ENCODE measurements around the gene CIB2. TPM values are rescaled to one million over a fixed set of nuclear protein-coding genes. Genes with fewer than 3 reads are reported as not detected.

The CIB2 gene
- polyA plus RNA-seq (2011; rRNA removed) = 16.4 and 21.2 TPM in 2 replicates
- 15.8 and 17.4 TPM in 2 replicates for polyA plus RNA-seq (2012; cell fraction: cytosol; rRNA removed)
- 6.4 and 7.8 TPM in 2 replicates for polyA plus RNA-seq (2012; cell fraction: nucleus; rRNA removed)
- polyA plus RNA-seq (2017; fragmentation: RNase III; extraction: RNeasy Plus Mini Kit Qiagen cat#74134 plus additional on column Dnase treatment) = 21.6 to 26.7 TPM (median 25.3 TPM) in 3 replicates
- polyA minus RNA-seq (2011; rRNA and poly(A)+ RNA removed) = 21.1 and 26.6 TPM in 2 replicates

DNA sequence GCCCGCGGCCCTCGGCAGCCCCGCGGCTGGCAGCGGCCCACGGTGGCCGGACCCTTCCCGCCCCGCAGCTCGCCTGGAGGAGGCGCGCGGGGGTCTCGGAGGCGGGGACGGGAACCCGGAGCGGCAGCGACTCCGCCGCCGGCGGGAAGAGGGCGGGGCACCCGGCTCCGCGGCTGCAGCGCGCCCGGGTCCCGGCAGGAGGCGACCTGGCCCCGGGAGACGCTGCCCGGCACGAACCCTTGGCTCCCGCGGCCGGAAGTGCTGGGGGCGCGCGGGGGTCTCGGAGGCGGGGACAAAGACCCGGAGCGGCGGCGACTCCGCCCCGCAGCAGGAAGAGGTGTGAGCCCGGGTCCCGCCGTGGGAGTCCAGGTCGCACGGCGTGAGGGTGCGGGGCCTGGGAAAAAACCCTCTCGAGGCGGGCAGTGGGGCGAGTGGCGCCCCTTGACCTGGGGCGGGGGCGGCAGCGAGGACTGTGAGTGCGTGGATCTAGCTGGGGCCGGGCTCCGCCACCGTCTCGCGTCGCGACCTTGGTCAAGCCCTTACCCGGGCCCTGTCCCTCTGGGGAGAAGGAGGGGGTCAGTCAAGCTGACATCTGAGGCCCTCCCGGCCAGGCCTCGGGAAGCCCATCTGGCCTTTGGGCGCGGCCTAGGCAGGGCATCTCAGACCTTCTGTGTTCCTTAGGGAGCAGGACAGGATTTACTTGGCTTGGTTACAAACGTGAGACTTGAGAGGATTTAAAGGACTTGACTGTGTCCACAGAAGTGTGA is at the start of gene CIB2:
Gene CIB2, minus strand, starts transcription at position 151 of the 767 bp plus-strand sequence. CDS start 230 bp downstream, outside the sequence.
- FAIRE-seq = no peak
- Histone ChIP-seq H3K4me3 (peak within 1 kb of the TSS; percentile 86), H3K4me2 (peak within 1 kb of the TSS; percentile 91), H3K4me1 (peaks cover 38% of the 10 kb centered on the region), H3K9me3 (no peaks in the 10 kb centered on the region), H3K27ac (peak within 1 kb of the TSS; percentile 91 to 94)
- under 1% methylated on average over 38 of the region's 79 CpGs for WGBS (ENCODE audit: missing lambda C conversion rate)
- peak; percentile 84 to 87 for ATAC-seq
- peak; percentile 71 to 92 for DNase-seq (ENCODE audit: low read depth in 1 of 2, low spot score in 1 of 2)
- POLR2A ChIA-PET = interaction anchor here (0.7 to 4.0 kb wide), 4 partner anchors 8 to 109 kb away, joined by 3 to 16 read pairs (median 4); partner anchors contain the start of gene IDH3A
- CTCF ChIA-PET = interaction anchor here (0.5 to 9.0 kb wide), 49 partner anchors 8 to 1883 kb away, joined by 3 to 116 read pairs (median 4); partner anchors contain the start of genes IDH3A and SKIC8
- TF ChIP-seq MAFK (IDR thresholded peaks at IDR 0.05; ENCODE audit: partially characterized antibody) (no peak), MAZ (IDR thresholded peaks at IDR 0.05; ENCODE audit: borderline replicate concordance, low read depth, low read length) (no peak), RNF2 (IDR thresholded peaks at IDR 0.05; ENCODE audit: borderline replicate concordance, low read depth) (no peak), CEBPB (IDR thresholded peaks at IDR 0.05) (no peak), KDM5A (IDR thresholded peaks at IDR 0.05) (no peak), ZC3H11A (IDR thresholded peaks at IDR 0.05) (no peak), POLR2A (IDR thresholded peaks at IDR 0.05; ENCODE audit: low read length) (peak; percentile 74), NR3C1 (IDR thresholded peaks at IDR 0.05) (no peak), EP300 (IDR thresholded peaks at IDR 0.05) (no peak), POLR2AphosphoS2 (conservative IDR thresholded peaks at IDR 0.05; ENCODE audit: low read length) (no peak), ESRRA (IDR thresholded peaks at IDR 0.05; ENCODE audit: borderline replicate concordance, low read length) (no peak), TFCP2L1 (CRISPR knock-in tag; IDR thresholded peaks at IDR 0.05) (no peak), HOXB5 (CRISPR knock-in tag; IDR thresholded peaks at IDR 0.05) (peak; percentile 60; the same call in 1 of the 2 replicates), TP53 (CRISPR knock-in tag; IDR thresholded peaks at IDR 0.05) (no peak), RAD21 (conservative IDR thresholded peaks at IDR 0.05 in 1 of 2, IDR thresholded peaks at IDR 0.05 in 1 of 2) (peak; percentile 61 to 81), HOXA7 (CRISPR knock-in tag; IDR thresholded peaks at IDR 0.05) (no peak), SMC3 (IDR thresholded peaks at IDR 0.05) (peak; percentile 84), GATA3 (IDR thresholded peaks at IDR 0.05; ENCODE audit: borderline replicate concordance) (no peak), JUNB (IDR thresholded peaks at IDR 0.05) (no peak), FOXS1 (CRISPR knock-in tag; IDR thresholded peaks at IDR 0.05) (no peak), RCOR1 (IDR thresholded peaks at IDR 0.05; ENCODE audit: low read depth, low read length) (no peak), JUN (IDR thresholded peaks at IDR 0.05) (peak; percentile 45 to 70; a peak in 3 of 5 replicates), ZNF302 (CRISPR knock-in tag; IDR thresholded peaks at IDR 0.05) (no peak), SREBF2 (IDR thresholded peaks at IDR 0.05) (no peak), PHF8 (IDR thresholded peaks at IDR 0.05; ENCODE audit: borderline replicate concordance, low read depth) (peak; percentile 92), EHF (CRISPR knock-in tag; IDR thresholded peaks at IDR 0.05) (no peak), FOSB (CRISPR knock-in tag; IDR thresholded peaks at IDR 0.05) (no peak), RARB (CRISPR knock-in tag; IDR thresholded peaks at IDR 0.05) (no peak), CHD4 (IDR thresholded peaks at IDR 0.05; ENCODE audit: borderline replicate concordance) (no peak), CHD2 (IDR thresholded peaks at IDR 0.05; ENCODE audit: low read length, partially characterized antibody) (no peak), MYC (IDR thresholded peaks at IDR 0.05; ENCODE audit: borderline replicate concordance, low read length) (no peak)
- TF ChIP-seq, protein P1, sequence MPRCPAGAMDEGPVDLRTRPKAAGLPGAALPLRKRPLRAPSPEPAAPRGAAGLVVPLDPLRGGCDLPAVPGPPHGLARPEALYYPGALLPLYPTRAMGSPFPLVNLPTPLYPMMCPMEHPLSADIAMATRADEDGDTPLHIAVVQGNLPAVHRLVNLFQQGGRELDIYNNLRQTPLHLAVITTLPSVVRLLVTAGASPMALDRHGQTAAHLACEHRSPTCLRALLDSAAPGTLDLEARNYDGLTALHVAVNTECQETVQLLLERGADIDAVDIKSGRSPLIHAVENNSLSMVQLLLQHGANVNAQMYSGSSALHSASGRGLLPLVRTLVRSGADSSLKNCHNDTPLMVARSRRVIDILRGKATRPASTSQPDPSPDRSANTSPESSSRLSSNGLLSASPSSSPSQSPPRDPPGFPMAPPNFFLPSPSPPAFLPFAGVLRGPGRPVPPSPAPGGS (IDR thresholded peaks at IDR 0.05) = peak; percentile 46; the same call in 1 of the 3 replicates
- TF ChIP-seq, protein P2, sequence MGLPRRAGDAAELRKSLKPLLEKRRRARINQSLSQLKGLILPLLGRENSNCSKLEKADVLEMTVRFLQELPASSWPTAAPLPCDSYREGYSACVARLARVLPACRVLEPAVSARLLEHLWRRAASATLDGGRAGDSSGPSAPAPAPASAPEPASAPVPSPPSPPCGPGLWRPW (IDR thresholded peaks at IDR 0.05) = no peak
- TF ChIP-seq, protein P3, sequence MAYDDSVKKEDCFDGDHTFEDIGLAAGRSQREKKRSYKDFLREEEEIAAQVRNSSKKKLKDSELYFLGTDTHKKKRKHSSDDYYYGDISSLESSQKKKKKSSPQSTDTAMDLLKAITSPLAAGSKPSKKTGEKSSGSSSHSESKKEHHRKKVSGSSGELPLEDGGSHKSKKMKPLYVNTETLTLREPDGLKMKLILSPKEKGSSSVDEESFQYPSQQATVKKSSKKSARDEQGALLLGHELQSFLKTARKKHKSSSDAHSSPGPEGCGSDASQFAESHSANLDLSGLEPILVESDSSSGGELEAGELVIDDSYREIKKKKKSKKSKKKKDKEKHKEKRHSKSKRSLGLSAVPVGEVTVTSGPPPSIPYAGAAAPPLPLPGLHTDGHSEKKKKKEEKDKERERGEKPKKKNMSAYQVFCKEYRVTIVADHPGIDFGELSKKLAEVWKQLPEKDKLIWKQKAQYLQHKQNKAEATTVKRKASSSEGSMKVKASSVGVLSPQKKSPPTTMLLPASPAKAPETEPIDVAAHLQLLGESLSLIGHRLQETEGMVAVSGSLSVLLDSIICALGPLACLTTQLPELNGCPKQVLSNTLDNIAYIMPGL (CRISPR knock-in tag; IDR thresholded peaks at IDR 0.05; ENCODE audit: borderline replicate concordance) = peak; percentile 77; the same call in 1 of the 2 replicates
- TF ChIP-seq, protein P4, sequence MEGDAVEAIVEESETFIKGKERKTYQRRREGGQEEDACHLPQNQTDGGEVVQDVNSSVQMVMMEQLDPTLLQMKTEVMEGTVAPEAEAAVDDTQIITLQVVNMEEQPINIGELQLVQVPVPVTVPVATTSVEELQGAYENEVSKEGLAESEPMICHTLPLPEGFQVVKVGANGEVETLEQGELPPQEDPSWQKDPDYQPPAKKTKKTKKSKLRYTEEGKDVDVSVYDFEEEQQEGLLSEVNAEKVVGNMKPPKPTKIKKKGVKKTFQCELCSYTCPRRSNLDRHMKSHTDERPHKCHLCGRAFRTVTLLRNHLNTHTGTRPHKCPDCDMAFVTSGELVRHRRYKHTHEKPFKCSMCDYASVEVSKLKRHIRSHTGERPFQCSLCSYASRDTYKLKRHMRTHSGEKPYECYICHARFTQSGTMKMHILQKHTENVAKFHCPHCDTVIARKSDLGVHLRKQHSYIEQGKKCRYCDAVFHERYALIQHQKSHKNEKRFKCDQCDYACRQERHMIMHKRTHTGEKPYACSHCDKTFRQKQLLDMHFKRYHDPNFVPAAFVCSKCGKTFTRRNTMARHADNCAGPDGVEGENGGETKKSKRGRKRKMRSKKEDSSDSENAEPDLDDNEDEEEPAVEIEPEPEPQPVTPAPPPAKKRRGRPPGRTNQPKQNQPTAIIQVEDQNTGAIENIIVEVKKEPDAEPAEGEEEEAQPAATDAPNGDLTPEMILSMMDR (IDR thresholded peaks at IDR 0.05) = peak; percentile 85
- TF ChIP-seq, protein P5, sequence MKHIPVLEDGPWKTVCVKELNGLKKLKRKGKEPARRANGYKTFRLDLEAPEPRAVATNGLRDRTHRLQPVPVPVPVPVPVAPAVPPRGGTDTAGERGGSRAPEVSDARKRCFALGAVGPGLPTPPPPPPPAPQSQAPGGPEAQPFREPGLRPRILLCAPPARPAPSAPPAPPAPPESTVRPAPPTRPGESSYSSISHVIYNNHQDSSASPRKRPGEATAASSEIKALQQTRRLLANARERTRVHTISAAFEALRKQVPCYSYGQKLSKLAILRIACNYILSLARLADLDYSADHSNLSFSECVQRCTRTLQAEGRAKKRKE (CRISPR knock-in tag; IDR thresholded peaks at IDR 0.05; ENCODE audit: low read depth) = no peak

Data from A549 (cell line).